GM21526 (cell line): Measurements from ENCODE around the gene SEMA3C.

ENCODE experiments used
- ATAC-seq: cut with Tn5 transposase; IDR thresholded peaks from one replicate; pipeline ENCODE4 v1.9.1; 2021; ENCODE audit warnings: moderate library complexity; ENCODE audit not compliant: unreplicated experiment, low FRiP score

SEMA3C gene

DNA sequence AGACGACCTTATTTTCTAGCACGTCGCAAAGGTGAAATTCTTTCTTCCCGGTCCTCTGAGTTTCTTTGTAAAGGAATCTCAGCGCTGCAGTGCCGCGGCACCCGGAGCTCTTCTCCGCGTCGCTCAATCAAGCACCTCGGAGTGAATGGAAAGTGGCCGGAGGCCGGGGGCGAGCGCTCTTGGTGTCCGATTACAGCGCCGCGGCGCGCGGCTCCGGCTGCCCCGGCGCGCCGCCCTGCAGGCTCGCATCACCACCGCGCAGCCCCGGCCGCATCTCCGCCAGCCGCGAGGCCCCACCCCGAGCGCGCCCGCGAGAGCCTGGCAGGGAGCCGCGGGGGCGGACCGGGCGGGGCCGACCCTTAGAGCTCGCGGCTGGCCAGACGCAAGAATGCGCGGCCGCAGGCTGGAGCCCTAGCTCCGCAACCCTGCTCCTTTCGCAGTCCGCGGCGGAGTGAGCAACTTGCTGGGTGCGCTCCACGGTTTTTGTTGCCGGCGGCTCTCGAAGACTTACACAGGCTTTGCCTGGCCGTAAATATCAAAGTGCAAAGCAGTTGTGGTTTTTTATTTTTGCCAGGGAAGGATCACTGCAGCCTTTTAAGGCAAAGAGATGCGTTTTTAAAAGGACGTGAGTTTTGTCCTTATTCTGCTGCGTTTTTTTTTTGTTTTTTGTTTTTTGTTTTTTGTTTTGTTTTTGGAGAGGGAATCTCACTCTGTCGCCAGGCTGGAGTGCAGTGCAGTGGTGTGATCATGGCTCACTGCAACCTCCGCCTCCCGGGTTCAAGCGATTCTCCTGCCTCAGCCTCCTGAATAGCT, at the start of gene SEMA3C:
SEMA3C (minus strand) TSS at position 143 of the 813 bp plus-strand sequence. CDS start 2,270 bp downstream, outside the sequence.
- peak; percentile 70 for ATAC-seq

DNA sequence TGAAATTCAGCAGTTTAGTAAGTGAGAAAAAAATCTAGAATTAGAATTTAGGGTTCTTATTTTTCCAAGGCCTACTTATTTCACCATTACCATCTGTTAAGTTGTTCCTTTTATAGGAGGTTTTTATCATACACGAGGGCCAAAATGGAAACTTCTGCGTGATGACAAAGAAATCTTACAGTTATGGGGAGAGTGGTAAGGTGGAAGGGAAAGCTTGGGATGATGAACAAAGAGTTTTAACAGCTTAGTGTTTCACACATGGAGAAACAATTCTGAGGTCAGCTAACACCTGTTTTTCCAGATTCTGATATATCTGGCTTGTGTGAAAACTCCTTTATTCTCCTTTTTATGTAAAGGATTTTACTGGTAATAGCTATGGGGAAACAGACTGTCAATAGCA, 49.8 kb upstream of the SEMA3C start:
- no peak for ATAC-seq

GRCh38 chr7:80967917-80968297, 49.1 kb upstream of the SEMA3C start:
- no peak for ATAC-seq

DNA sequence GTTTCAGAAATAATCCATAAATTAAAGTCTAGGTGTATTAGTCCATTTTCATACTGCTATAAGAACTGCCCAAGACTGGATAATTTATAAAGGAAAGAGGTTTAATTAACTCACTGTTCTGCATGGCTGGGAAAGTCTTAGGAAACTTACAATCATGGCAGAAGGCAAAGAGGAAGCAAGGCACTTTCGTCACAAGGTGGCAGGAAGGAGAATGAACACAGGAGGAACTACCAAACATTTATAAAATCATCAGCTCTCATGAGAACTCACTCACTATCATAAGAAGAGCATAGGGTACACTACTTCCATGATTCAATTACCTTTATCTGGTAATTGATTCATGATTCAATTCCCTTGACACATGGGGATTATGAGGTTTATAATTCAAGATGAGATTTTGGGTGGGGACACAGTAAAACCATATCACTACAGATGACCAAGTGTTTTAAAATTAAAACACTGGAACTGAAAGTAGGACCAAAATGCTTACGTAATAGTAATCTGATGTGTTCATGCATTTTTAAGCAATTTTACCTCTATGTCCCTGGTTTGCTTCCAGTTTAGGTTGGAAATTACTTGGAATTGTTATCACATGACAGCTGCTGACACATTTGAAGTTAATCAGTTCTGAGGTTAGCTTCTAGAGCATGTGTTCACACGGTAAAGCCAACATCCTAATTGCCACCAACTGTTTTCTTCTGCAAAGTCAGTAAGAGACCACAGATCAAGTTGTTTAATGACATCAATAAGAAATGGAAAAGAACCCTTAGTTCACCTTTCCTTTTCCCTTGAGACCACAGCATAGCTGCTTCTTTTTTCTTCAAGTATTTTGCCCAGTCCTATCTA, 48.4 kb upstream of the SEMA3C start:
- ATAC-seq = no peak

GRCh38 chr7:80960244-80960795, 41.5 kb upstream of the SEMA3C start:
- ATAC-seq = no peak

DNA sequence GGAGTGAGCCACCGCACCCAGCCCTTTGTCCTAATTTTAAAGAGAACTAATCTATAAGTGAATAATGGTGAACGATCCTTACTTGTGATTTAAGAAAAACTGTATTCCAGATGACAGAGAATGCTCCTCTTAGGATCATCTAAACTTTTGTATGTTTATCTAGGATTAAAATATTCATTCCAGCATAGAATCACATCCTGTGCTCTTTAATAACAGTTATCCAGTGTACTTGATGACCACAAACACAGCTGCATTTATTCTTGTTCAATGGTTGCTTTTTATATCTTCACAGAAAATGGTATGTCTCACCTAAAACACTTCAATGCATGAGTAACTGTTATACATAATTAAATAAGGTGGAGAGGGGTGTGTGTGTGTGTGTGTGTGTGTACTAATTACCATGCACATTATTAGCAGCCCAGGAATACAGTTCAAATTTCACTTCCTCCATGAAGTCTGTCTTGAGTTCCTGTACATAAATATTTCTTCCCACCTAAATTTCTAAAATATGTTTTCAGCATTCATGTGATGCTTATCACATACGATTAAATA, 38.5 kb upstream of the SEMA3C start:
- ATAC-seq = no peak

- ATAC-seq = no peak
Measured at GRCh38 chr7:80954191-80954590, 35.3 kb upstream of the SEMA3C start.

GRCh38 chr7:80950550-80950967, 31.7 kb upstream of the SEMA3C start:
- ATAC-seq = no peak

- no peak for ATAC-seq
Measured at GRCh38 chr7:80949449-80949848, 30.6 kb upstream of the SEMA3C start.

GRCh38 chr7:80946858-80947257, 28.0 kb upstream of the SEMA3C start:
- ATAC-seq = no peak

GRCh38 chr7:80945976-80946375, 27.1 kb upstream of the SEMA3C start:
- ATAC-seq = no peak

- no peak for ATAC-seq
Measured at GRCh38 chr7:80943342-80943741, 24.5 kb upstream of the SEMA3C start.

DNA sequence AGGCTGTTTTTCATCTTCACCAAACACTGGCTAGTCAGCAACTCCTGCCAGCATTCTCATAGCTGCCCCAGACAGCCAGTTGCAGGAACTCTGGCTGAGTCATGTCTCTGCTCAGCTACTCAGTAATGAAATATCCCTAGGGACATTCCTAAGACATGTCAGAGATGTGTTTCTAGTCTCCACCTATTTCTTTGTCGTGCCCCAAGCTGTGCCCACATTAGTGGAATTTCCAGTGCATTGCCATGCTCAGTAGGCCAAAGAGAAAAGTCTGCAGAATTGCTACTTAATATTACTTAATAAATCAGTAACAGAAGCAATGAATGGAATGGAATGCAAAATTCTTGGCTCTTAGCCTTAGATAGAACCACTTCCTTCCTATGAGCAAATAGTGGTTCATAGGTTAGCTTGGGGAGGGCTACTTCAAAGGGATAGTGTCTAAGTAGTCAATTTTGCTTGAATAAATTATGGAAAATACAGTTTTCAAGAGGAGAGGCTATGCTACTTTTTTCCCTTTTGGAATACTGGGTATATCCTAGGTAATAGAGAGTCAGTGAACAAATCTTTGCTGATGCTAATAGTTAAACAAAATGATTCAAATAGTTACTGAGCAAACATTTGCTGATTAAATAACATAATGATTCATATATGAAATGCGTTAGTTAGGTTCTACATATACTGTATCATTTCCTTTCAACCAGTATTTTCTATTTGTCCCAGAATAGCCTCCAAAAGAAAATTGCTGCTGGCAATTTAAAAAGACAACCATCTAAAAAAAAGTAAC, 23.6 kb upstream of the SEMA3C start:
- no peak for ATAC-seq

GRCh38 chr7:80941208-80941758, 22.4 kb upstream of the SEMA3C start:
- ATAC-seq = no peak

- ATAC-seq = no peak
Measured at GRCh38 chr7:80940539-80941207, 21.8 kb upstream of the SEMA3C start.

DNA sequence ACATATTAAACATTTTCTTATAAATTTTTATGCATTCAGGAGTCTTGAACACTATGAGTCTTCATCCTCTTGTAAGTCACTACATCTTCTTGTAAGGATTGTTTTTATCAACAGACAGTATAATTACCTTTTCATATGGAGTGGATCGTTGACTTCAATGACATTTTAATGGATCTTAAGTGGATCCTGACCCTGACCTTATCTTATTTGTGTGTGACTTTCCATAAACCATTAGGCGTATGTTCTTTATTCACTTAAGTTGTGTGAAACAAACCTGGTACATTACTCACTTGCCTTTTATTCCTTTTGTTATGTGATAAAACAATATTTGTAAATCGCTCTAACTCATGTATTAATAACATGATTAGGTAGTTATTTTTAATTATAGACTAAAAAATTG, 18.5 kb upstream of the SEMA3C start:
- ATAC-seq = no peak

DNA sequence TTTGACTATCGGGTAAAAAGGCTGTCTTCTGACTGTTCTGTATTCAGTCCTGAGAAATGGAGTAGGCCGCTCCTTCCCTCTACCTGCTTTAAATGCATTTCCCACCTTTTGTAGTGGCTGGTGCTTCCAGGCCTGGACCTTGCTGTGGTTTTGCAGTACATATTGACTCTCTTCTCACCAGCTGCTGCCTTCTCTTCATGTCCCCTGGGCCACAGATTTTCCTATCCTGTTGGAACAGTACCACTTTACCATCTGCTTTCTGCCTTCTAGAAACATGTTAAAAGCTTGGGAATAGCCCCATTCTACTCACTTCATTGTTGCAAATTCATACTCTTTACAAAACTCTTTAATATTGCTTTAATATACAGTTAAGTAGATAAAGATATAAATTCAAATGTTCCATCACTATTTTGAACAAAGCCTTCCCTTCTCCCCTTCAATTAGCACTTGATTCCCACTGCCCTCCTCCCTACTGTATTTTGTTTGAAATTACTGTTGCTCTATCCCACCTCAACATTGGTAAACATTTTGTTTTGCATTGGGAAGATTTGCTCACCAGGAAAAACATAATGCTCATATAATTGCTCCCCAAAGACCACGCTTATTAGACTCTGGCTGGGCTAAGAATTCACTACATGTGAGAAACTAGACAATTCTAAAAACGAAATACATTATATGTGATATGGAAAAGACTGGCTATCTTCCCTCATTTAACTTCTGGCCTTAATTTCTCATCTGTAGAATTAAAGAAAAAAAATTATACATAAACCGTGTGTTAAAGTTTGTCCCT, 17.3 kb upstream of the SEMA3C start:
- ATAC-seq = no peak

DNA sequence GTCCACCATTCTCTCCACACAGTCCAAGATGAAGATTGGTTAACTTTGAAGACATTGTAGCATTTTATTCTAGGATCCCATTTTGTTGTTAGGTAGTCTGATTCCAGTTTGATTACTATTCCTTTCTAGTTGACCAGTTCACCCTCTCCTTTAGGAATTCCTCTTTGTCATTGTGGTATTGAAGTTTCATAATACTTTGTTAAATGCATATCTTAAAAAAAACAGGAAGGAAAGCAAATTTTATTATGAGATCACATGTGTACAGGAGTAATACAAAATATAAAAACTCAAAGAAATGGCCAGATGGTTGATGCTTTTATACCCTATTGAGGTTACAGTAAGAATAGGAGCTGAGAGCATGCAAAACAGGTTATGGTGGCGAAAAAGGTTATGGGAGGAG, 15.5 kb upstream of the SEMA3C start:
- no peak for ATAC-seq

DNA sequence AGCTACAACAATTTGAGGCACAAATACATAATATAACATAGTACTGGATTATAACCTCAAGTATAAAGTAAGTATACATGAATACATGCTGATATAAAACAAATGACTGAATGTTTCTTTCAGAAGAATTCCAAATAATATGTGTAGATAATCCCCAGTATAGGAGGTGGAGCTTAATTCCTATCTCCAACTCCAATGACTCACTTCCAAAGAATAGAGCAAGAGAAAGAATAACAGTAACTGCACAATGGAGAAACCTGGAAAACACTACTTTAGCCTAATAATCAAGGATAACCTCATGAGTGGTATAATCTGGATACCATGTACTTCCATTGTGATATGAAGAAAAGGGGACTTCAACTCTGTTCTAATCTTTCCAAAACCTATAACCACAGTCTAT, 13.7 kb upstream of the SEMA3C start:
- ATAC-seq = no peak
